Ovary (tissue), 9 donors: ENCODE results near the gene COPA. TPM values are rescaled to one million over a fixed set of nuclear protein-coding genes. Genes with fewer than 3 reads are reported as not detected.

Experiments used
- DNase-seq, 5 donors: peaks; one replicate each; pipeline ENCODE4 v3.0.0-alpha.2; 2019 to 2020
- H3K27ac ChIP-seq, 2 donors: fragments of 200-600 bp; one replicate each; pipeline versions ENCODE4 v1.5.1 to v1.8.0; 2019 to 2022
- H3K27me3 ChIP-seq: fragments of 200-600 bp; one replicate; pipeline ENCODE4 v1.8.0; 2022
- H3K36me3 ChIP-seq: fragments of 200-600 bp; sonication (generic); one replicate; pipeline ENCODE4 v1.5.1; 2019
- H3K4me1 ChIP-seq: one replicate; pipeline ENCODE4 v1.8.1; 2013; ENCODE audit warnings: mild to moderate bottlenecking, moderate library complexity; ENCODE audit not compliant: insufficient read depth
- H3K4me3 ChIP-seq: fragments of 200-600 bp; sonication (generic); one replicate; pipeline ENCODE4 v1.5.1; 2017
- H3K9me3 ChIP-seq, 2 donors: fragments of 200-600 bp in 1 of 2; sonication (generic) in 1 of 2; one replicate each; pipeline versions ENCODE4 v1.5.1 to v1.8.1; 2013 to 2019; ENCODE audit warnings: mild to moderate bottlenecking in 1 of 2, moderate library complexity in 1 of 2
- EP300 ChIP-seq: sonication (generic); formaldehyde crosslinking; IDR thresholded peaks from one replicate; pipeline ENCODE4 v1.6.1; 2017; ENCODE audit warnings: antibody characterized with exemption
- POLR2A ChIP-seq: fragments of 450-650 bp; IDR thresholded peaks from one replicate; pipeline ENCODE4 v1.6.1; 2017; ENCODE audit warnings: antibody characterized with exemption, mild to moderate bottlenecking, moderate library complexity
- WGBS, 3 donors: extraction: QIAGEN DNeasy Blood & Tissue Kit in 1 of 3; methylation state at CpG; one replicate each; pipeline versions ENCODE4 v1.1.5 to v1.1.7; 2013 to 2017; 5-methylcytosine and 5-hydroxymethylcytosine counted together
- intact Hi-C, 4 donors: fragments of 100-400 bp; cut with DNase I; formaldehyde crosslinking; loops; one replicate each; pipeline versions ENCODE4 v1.11.0 to v1.15.1; 2022 to 2023
- polyA plus RNA-seq, 2 donors: library from polyadenylated mRNA; stranded (reverse); fragments of 200-250 nt in 1 of 2; fragments of 350-450 nt in 1 of 2; fragmentation: Illumina TruSeq in 1 of 2; extraction: RNeasy Lipid Tissue Mini Kit (QIAGEN cat#74804) in 1 of 2; gene quantifications; one replicate each; pipeline ENCODE4 v1.2.3, GENCODE V29; 2013 to 2014
- total RNA-seq, 7 donors: library from RNA; depleted of rRNA in 2 of 7; stranded (reverse); fragments of >200 nt in 2 of 7; fragmentation: NEBNext Ultra II Directional in 3 of 7; extraction: Animal tissue kit (Norgen Biotek cat#: 25700) in 3 of 7; gene quantifications; one replicate each; pipeline versions ENCODE4 v1.1.0 to v1.2.4, GENCODE V29; 2016 to 2023
- TF ChIP-seq, protein P1 (sequence below), 3 donors: fragments of 450-650 bp in 2 of 3; fragments of 200-600 bp in 1 of 3; IDR thresholded peaks; one replicate each; pipeline versions ENCODE4 v1.5.1 to v1.8.0; 2016 to 2022; ENCODE audit warnings: antibody characterized with exemption in 3 of 3, mild to moderate bottlenecking in 1 of 3
- donor health status: DM: no; HTN: no; CAD: no; lungs with moderate emphysema.
- donor health status: DM: no; HTN: no; CAD: no.
- donor health status: Bipolar disorder and iron deficiency.
- donor health status: DM: yes; HTN: yes; CAD: no.
- donor health status: DM: no; HTN: no; CAD: no.
- donor health status: DM: yes; HTN: yes; CAD: no.

COPA gene
- total and polyA plus RNA-seq, 9 donors: 63.7 to 163 (median 123) TPM

DNA sequence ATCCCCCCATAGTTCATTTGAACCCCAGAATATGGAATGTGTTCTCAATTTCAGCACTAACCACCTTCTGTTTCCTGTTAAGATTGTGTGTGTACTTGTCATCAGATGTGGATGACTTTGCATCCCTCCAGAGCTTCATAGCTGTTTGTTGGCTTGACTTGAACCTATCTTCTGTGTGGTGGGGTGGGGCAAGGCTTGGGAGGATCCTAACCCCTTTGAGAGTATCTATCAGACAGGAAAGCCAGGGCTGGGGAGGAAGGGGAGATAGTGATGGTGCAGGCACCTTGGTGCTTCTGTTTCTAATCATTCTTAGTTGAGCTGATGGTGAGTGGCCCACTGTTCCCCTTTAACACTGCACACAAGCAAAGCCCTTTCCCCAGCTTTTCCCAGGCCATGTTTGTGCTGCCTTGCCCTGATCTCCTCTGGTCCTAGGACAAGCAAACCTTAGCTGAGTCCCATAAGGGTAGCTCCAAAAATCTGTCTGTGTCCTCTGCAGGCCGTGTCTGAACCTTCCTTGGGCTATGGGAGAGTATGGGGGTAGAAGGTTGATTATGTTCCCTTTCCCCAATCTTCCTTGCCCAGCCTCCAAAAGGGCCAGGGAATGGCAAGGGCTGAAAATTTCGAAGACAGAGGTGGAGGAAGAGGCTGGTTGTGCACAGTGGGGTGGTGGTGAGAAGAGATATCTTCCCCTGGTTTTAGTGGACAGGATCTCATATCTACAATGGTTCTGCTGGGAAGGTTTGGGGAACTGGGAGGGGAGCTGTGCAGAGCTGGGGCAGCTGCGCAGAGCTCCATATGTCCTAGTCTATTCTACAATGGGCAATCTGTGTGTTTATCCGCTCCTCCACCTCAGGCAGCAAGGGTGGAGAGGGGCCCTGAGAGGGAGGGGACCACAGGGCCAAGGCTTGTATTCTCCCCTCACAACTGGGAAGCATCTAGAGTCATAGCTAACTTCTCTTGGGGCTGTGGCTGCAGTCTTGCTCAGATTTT is 25.2 kb upstream of the COPA start:
- Histone ChIP-seq H3K27me3 (no peaks in the 10 kb centered on the region), H3K4me3 (no peak overlapping the region), H3K4me1 (no peaks in the 10 kb centered on the region), H3K27ac (no peak overlapping the region), H3K36me3 (no peaks in the 10 kb centered on the region), H3K9me3 (no peaks in the 10 kb centered on the region)
- TF ChIP-seq POLR2A: no peak
- no peak for TF ChIP-seq EP300
- TF ChIP-seq, protein P1, sequence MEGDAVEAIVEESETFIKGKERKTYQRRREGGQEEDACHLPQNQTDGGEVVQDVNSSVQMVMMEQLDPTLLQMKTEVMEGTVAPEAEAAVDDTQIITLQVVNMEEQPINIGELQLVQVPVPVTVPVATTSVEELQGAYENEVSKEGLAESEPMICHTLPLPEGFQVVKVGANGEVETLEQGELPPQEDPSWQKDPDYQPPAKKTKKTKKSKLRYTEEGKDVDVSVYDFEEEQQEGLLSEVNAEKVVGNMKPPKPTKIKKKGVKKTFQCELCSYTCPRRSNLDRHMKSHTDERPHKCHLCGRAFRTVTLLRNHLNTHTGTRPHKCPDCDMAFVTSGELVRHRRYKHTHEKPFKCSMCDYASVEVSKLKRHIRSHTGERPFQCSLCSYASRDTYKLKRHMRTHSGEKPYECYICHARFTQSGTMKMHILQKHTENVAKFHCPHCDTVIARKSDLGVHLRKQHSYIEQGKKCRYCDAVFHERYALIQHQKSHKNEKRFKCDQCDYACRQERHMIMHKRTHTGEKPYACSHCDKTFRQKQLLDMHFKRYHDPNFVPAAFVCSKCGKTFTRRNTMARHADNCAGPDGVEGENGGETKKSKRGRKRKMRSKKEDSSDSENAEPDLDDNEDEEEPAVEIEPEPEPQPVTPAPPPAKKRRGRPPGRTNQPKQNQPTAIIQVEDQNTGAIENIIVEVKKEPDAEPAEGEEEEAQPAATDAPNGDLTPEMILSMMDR (IDR thresholded peaks at IDR 0.05): no peak
- intact Hi-C loops: no loop called here
- WGBS, 3 donors: 67 to 85% (median 75%) methylated on average over 4 of the region's 4 CpGs
- no peak for DNase-seq

GRCh38 chr1:160367516-160367900 is 24.5 kb upstream of the COPA start:
- 53 to 62% (median 59%) methylated on average over 4 of the region's 4 CpGs for WGBS, 3 donors
- intact Hi-C loops: no loop called here
- no peak for DNase-seq
- H3K4me1 ChIP-seq: no peaks in the 10 kb centered on the region
- no peak overlapping the region for H3K27ac ChIP-seq
- TF ChIP-seq EP300 (no peak), POLR2A (no peak)
- TF ChIP-seq, protein P1 (IDR thresholded peaks at IDR 0.05): no peak
- H3K36me3 ChIP-seq: no peaks in the 10 kb centered on the region
- no peak overlapping the region for H3K4me3 ChIP-seq
- H3K9me3 ChIP-seq: no peaks in the 10 kb centered on the region
- no peaks in the 10 kb centered on the region for H3K27me3 ChIP-seq

DNA sequence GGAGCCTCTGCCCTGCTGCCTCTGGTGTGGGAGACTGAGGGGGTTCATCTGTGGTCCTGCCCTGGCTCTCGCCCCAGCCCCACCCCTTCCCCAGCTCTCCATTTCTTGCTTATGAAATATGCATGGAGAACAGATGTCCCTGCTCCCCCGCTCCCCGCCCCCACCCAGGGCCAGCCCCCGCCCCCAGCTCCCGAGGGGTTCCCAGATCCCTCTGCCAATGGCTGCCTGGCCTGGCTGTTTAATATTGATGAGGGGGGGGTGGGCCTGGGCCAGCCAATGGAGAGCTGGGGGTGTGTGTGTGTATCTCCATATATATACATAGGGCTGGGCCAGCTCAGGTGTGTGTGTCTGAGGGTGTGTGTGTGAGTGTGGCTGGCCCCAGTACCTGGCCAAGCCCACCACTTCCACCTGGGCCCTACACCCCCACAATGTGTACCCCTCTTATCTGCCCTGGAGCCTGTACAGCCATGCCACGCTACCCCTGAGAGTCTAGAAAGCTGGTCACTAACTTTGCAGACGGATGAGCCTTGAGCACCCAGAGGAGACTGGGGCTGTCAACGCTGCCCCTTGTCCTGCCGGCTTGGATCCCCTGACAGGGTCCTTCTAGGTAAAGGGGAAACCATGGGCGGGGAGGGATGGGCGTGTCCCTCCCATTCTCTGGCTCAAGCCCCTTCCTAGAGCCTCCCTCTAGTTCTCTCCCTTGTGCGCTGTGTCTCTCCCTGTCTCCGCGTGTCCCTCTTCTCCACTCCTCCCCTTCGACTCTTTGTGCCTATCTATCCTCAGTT is 23.9 kb upstream of the COPA start, which contains the start of gene NHLH1:
NHLH1 (plus strand) TSS at position 341 of the 785 bp plus-strand sequence. CDS start 3,661 bp downstream, outside the sequence.
- TF ChIP-seq, protein P1 (IDR thresholded peaks at IDR 0.05): no peak
- no peak for TF ChIP-seq EP300
- TF ChIP-seq POLR2A: no peak
- intact Hi-C loops: no loop called here
- DNase-seq: no peak
- Histone ChIP-seq H3K9me3 (no peaks in the 10 kb centered on the region), H3K4me3 (no peak within 1 kb of the TSS), H3K27me3 (no peaks in the 10 kb centered on the region), H3K27ac (no peak within 1 kb of the TSS), H3K36me3 (no peaks in the 10 kb centered on the region), H3K4me1 (no peaks in the 10 kb centered on the region)
- 53 to 66% (median 60%) methylated on average over 14 to 15 of the region's 15 CpGs for WGBS, 3 donors

- 100% methylated on average over 1 of the region's 1 CpG for WGBS, 3 donors
- Histone ChIP-seq H3K4me3 (no peak overlapping the region), H3K4me1 (no peaks in the 10 kb centered on the region), H3K36me3 (no peaks in the 10 kb centered on the region), H3K9me3 (no peaks in the 10 kb centered on the region), H3K27me3 (no peaks in the 10 kb centered on the region), H3K27ac (no peak overlapping the region)
- intact Hi-C loops: no loop called here
- TF ChIP-seq, protein P1 (IDR thresholded peaks at IDR 0.05): no peak
- TF ChIP-seq EP300: no peak
- no peak for TF ChIP-seq POLR2A
- no peak for DNase-seq
These were observed 22.3 kb upstream of the COPA start for GRCh38 chr1:160365325-160365724.
